HepG2 (cell line): ENCODE data around the gene PPP1CC. TPM values are rescaled to one million over a fixed set of nuclear protein-coding genes. Genes with fewer than 3 reads are reported as not detected.

Experiments used
- FOXK2 ChIP-seq: fragments of 450-650 bp; IDR thresholded peaks from 2 replicates; pipeline ENCODE4 v1.6.1; 2016
- KAT8 ChIP-seq: IDR thresholded peaks from 2 replicates; pipeline ENCODE4 v1.6.1; 2016; ENCODE audit warnings: missing genetic modification reagents, missing compliant biosample characterization
- MYC ChIP-seq: sonication (generic); formaldehyde crosslinking; IDR thresholded peaks from 2 replicates; pipeline ENCODE4 v1.9.0; 2021; ENCODE audit warnings: missing genetic modification reagents, borderline replicate concordance
- TBX2 ChIP-seq: sonication (generic); formaldehyde crosslinking; IDR thresholded peaks from 2 replicates; pipeline ENCODE4 v1.5.0; 2020; ENCODE audit warnings: missing genetic modification reagents, mild to moderate bottlenecking, borderline replicate concordance
- TBX3 ChIP-seq: fragments of 450-650 bp; IDR thresholded peaks from 2 replicates; pipeline ENCODE4 v1.6.1; 2017; ENCODE audit warnings: antibody characterized with exemption, mild to moderate bottlenecking, inconsistent platforms, borderline replicate concordance
- ZC3H4 ChIP-seq: sonication (generic); formaldehyde crosslinking; IDR thresholded peaks from 2 replicates; pipeline ENCODE4 v1.4.0; 2020; ENCODE audit warnings: missing genetic modification reagents, borderline replicate concordance
- ZMYM4 ChIP-seq: sonication (generic); formaldehyde crosslinking; IDR thresholded peaks from 2 replicates; pipeline ENCODE4 v1.8.1; 2023; ENCODE audit warnings: mild to moderate bottlenecking, missing genetic modification reagents
- ZNF33A ChIP-seq: sonication (generic); formaldehyde crosslinking; IDR thresholded peaks from 2 replicates; pipeline ENCODE4 v1.5.1; 2020; ENCODE audit warnings: missing genetic modification reagents, mild to moderate bottlenecking, moderate library complexity, borderline replicate concordance
- ZNF7 ChIP-seq: IDR thresholded peaks from 2 replicates; pipeline ENCODE4 v1.6.1; 2016; ENCODE audit warnings: missing biosample characterization, missing genetic modification reagents
- polyA plus RNA-seq, 8 experiments: library from polyadenylated mRNA; depleted of rRNA in 3 of 8; stranded (reverse) in 7 of 8; unstranded in 1 of 8; fragments of >200 nt; fragmentation: Illumina TruSeq in 4 of 8; extraction: Trizol in 4 of 8; gene quantifications; 2 replicates each; pipeline versions ENCODE4 v1.2.1 to v1.2.3, GENCODE V29; 2011 to 2016; ENCODE audit warnings: low read depth in 4 of 8, missing spikeins in 1 of 8, mixed read lengths in 1 of 8; ENCODE audit not compliant: insufficient read depth in 1 of 8
- total RNA-seq, 5 experiments: library from RNA; depleted of rRNA; stranded (reverse); fragments of >200 nt; fragmentation: Illumina TruSeq; extraction: Trizol; gene quantifications; 2 replicates each; pipeline ENCODE4 v1.2.3, GENCODE V29; 2016; ENCODE audit warnings: low read depth in 1 of 5
- TF ChIP-seq, protein P1 (sequence below): sonication (generic); formaldehyde crosslinking; IDR thresholded peaks from 2 replicates; pipeline ENCODE4 v1.5.1; 2020; ENCODE audit warnings: mild to moderate bottlenecking, missing genetic modification reagents, moderate library complexity
- TF ChIP-seq, protein P2 (sequence below): sonication (generic); formaldehyde crosslinking; IDR thresholded peaks from 2 replicates; pipeline ENCODE4 v1.4.0; 2020; ENCODE audit warnings: missing genetic modification reagents
- TF ChIP-seq, protein P3 (sequence below): sonication (generic); formaldehyde crosslinking; IDR thresholded peaks from 2 replicates; pipeline ENCODE4 v1.4.0; 2020; ENCODE audit warnings: mild to moderate bottlenecking, missing genetic modification reagents
- TF ChIP-seq, protein P4 (sequence below): sonication (generic); formaldehyde crosslinking; IDR thresholded peaks from 2 replicates; pipeline ENCODE4 v1.8.1; 2023; ENCODE audit warnings: mild to moderate bottlenecking, missing genetic modification reagents

PPP1CC gene
- total and polyA plus RNA-seq, 2 of the 13 experiments (the other 11 are each of a cell fraction or from before 2014, with no cell fraction given) = 178 to 187 TPM

DNA sequence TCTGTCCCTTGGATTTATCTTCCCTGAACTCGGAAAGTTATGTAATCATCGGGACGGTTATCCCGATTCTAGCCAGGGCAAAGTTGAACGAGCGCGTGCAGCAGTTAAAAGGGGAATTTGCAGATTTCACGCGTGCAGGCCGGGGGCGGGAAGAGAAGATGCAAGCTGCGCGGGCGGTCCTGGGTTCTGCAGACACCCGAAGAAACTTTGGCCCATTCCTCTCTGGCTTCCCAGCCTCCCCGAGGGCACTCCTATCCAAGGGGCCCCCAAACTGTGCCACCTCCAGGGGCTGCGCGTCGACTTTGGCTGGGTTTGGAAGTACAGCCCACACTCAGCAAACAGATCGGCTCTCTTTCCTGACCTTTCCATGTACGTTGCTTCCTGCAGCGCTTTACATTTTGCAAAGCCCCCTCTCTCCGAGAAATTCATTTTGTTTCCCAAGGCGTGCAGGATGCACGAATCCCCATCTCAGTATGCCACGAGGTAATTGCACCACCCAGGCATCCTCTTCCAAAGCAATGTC, 941 bp upstream of the PPP1CC start (continued):
- TF ChIP-seq KAT8 (CRISPR knock-in tag) = 0 out of 2 replicates have a peak, but pooled peaks have one; percentile 1
- TF ChIP-seq, protein P1, sequence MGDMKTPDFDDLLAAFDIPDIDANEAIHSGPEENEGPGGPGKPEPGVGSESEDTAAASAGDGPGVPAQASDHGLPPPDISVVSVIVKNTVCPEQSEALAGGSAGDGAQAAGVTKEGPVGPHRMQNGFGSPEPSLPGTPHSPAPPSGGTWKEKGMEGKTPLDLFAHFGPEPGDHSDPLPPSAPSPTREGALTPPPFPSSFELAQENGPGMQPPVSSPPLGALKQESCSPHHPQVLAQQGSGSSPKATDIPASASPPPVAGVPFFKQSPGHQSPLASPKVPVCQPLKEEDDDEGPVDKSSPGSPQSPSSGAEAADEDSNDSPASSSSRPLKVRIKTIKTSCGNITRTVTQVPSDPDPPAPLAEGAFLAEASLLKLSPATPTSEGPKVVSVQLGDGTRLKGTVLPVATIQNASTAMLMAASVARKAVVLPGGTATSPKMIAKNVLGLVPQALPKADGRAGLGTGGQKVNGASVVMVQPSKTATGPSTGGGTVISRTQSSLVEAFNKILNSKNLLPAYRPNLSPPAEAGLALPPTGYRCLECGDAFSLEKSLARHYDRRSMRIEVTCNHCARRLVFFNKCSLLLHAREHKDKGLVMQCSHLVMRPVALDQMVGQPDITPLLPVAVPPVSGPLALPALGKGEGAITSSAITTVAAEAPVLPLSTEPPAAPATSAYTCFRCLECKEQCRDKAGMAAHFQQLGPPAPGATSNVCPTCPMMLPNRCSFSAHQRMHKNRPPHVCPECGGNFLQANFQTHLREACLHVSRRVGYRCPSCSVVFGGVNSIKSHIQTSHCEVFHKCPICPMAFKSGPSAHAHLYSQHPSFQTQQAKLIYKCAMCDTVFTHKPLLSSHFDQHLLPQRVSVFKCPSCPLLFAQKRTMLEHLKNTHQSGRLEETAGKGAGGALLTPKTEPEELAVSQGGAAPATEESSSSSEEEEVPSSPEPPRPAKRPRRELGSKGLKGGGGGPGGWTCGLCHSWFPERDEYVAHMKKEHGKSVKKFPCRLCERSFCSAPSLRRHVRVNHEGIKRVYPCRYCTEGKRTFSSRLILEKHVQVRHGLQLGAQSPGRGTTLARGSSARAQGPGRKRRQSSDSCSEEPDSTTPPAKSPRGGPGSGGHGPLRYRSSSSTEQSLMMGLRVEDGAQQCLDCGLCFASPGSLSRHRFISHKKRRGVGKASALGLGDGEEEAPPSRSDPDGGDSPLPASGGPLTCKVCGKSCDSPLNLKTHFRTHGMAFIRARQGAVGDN = peak; percentile 74
- TF ChIP-seq MYC (CRISPR knock-in tag) = peak; percentile 12; the same call in 1 of the 2 replicates
- TF ChIP-seq, protein P2, sequence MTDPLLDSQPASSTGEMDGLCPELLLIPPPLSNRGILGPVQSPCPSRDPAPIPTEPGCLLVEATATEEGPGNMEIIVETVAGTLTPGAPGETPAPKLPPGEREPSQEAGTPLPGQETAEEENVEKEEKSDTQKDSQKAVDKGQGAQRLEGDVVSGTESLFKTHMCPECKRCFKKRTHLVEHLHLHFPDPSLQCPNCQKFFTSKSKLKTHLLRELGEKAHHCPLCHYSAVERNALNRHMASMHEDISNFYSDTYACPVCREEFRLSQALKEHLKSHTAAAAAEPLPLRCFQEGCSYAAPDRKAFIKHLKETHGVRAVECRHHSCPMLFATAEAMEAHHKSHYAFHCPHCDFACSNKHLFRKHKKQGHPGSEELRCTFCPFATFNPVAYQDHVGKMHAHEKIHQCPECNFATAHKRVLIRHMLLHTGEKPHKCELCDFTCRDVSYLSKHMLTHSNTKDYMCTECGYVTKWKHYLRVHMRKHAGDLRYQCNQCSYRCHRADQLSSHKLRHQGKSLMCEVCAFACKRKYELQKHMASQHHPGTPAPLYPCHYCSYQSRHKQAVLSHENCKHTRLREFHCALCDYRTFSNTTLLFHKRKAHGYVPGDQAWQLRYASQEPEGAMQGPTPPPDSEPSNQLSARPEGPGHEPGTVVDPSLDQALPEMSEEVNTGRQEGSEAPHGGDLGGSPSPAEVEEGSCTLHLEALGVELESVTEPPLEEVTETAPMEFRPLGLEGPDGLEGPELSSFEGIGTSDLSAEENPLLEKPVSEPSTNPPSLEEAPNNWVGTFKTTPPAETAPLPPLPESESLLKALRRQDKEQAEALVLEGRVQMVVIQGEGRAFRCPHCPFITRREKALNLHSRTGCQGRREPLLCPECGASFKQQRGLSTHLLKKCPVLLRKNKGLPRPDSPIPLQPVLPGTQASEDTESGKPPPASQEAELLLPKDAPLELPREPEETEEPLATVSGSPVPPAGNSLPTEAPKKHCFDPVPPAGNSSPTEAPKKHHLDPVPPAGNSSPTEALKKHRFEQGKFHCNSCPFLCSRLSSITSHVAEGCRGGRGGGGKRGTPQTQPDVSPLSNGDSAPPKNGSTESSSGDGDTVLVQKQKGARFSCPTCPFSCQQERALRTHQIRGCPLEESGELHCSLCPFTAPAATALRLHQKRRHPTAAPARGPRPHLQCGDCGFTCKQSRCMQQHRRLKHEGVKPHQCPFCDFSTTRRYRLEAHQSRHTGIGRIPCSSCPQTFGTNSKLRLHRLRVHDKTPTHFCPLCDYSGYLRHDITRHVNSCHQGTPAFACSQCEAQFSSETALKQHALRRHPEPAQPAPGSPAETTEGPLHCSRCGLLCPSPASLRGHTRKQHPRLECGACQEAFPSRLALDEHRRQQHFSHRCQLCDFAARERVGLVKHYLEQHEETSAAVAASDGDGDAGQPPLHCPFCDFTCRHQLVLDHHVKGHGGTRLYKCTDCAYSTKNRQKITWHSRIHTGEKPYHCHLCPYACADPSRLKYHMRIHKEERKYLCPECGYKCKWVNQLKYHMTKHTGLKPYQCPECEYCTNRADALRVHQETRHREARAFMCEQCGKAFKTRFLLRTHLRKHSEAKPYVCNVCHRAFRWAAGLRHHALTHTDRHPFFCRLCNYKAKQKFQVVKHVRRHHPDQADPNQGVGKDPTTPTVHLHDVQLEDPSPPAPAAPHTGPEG = 0 out of 2 replicates have a peak, but pooled peaks have one; percentile 41
- no peak for TF ChIP-seq ZNF33A (CRISPR knock-in tag)
- no peak for TF ChIP-seq ZNF7 (CRISPR knock-in tag)
- no peak for TF ChIP-seq TBX3
- TF ChIP-seq, protein P3, sequence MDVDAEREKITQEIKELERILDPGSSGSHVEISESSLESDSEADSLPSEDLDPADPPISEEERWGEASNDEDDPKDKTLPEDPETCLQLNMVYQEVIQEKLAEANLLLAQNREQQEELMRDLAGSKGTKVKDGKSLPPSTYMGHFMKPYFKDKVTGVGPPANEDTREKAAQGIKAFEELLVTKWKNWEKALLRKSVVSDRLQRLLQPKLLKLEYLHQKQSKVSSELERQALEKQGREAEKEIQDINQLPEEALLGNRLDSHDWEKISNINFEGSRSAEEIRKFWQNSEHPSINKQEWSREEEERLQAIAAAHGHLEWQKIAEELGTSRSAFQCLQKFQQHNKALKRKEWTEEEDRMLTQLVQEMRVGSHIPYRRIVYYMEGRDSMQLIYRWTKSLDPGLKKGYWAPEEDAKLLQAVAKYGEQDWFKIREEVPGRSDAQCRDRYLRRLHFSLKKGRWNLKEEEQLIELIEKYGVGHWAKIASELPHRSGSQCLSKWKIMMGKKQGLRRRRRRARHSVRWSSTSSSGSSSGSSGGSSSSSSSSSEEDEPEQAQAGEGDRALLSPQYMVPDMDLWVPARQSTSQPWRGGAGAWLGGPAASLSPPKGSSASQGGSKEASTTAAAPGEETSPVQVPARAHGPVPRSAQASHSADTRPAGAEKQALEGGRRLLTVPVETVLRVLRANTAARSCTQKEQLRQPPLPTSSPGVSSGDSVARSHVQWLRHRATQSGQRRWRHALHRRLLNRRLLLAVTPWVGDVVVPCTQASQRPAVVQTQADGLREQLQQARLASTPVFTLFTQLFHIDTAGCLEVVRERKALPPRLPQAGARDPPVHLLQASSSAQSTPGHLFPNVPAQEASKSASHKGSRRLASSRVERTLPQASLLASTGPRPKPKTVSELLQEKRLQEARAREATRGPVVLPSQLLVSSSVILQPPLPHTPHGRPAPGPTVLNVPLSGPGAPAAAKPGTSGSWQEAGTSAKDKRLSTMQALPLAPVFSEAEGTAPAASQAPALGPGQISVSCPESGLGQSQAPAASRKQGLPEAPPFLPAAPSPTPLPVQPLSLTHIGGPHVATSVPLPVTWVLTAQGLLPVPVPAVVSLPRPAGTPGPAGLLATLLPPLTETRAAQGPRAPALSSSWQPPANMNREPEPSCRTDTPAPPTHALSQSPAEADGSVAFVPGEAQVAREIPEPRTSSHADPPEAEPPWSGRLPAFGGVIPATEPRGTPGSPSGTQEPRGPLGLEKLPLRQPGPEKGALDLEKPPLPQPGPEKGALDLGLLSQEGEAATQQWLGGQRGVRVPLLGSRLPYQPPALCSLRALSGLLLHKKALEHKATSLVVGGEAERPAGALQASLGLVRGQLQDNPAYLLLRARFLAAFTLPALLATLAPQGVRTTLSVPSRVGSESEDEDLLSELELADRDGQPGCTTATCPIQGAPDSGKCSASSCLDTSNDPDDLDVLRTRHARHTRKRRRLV = no peak
- TF ChIP-seq, protein P4, sequence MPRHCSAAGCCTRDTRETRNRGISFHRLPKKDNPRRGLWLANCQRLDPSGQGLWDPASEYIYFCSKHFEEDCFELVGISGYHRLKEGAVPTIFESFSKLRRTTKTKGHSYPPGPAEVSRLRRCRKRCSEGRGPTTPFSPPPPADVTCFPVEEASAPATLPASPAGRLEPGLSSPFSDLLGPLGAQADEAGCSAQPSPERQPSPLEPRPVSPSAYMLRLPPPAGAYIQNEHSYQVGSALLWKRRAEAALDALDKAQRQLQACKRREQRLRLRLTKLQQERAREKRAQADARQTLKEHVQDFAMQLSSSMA (CRISPR knock-in tag) = no peak
- no peak for TF ChIP-seq FOXK2
- 0 out of 2 replicates have a peak, but pooled peaks have one; percentile 5 for TF ChIP-seq TBX2 (CRISPR knock-in tag)
- 0 out of 2 replicates have a peak, but pooled peaks have one; percentile 11 for TF ChIP-seq ZMYM4 (CRISPR knock-in tag)
- TF ChIP-seq ZC3H4 (CRISPR knock-in tag) = no peak
